ENCODE results near the gene LZTS2.

GRCh38 chr10:100970914-100971811 lies 28.4 kb upstream of the LZTS2 start:
- TF ChIP-seq POLR2AphosphoS5 (IDR thresholded peaks at IDR 0.05), result no peak
- no peak for TF ChIP-seq CTCF (IDR thresholded peaks at IDR 0.05)
